Right lobe of liver (tissue), 6 donors: ENCODE data around the gene HMGCL. TPM values are rescaled to one million over a fixed set of nuclear protein-coding genes. Genes with fewer than 3 reads are reported as not detected.

Experiments
- ATAC-seq, 4 donors: fragments of 200-7000 bp; cut with Tn5 transposase; one replicate each; pipeline ENCODE4 v1.9.1; 2020; ENCODE audit warnings: mild to moderate bottlenecking in 4 of 4, moderate library complexity in 4 of 4
- DNase-seq, 3 donors: peaks; one replicate each; pipeline ENCODE4 v3.0.0-alpha.2; 2020
- H3K27ac ChIP-seq, 3 donors: fragments of 200-600 bp; one replicate each; pipeline ENCODE4 v1.8.0; 2022
- H3K27me3 ChIP-seq, 2 donors: fragments of 200-600 bp; one replicate each; pipeline ENCODE4 v1.8.0; 2022
- H3K36me3 ChIP-seq, 4 donors: fragments of 200-600 bp; sonication (generic) in 1 of 4; one replicate each; pipeline versions ENCODE4 v1.5.1 to v1.8.0; 2017 to 2022; ENCODE audit warnings: control low read depth in 1 of 4
- H3K4me1 ChIP-seq, 4 donors: fragments of 200-600 bp; sonication (generic) in 1 of 4; one replicate each; pipeline versions ENCODE4 v1.5.1 to v1.8.0; 2017 to 2022; ENCODE audit warnings: control low read depth in 1 of 4
- H3K4me3 ChIP-seq, 3 donors: fragments of 200-600 bp; one replicate each; pipeline ENCODE4 v1.8.0; 2022
- H3K9me3 ChIP-seq, 4 donors: fragments of 200-600 bp; sonication (generic) in 1 of 4; one replicate each; pipeline versions ENCODE4 v1.5.1 to v1.8.0; 2017 to 2022; ENCODE audit warnings: control low read depth in 1 of 4
- CTCF ChIP-seq, 4 donors: fragments of 200-600 bp in 3 of 4; fragments of 450-650 bp in 1 of 4; IDR thresholded peaks; one replicate each; pipeline versions ENCODE4 v1.5.1 to v1.8.0; 2016 to 2022; ENCODE audit warnings: antibody characterized with exemption in 4 of 4, mild to moderate bottlenecking in 2 of 4
- POLR2A ChIP-seq: fragments of 450-650 bp; IDR thresholded peaks from one replicate; pipeline ENCODE4 v1.6.1; 2017; ENCODE audit warnings: antibody characterized with exemption, mild to moderate bottlenecking
- WGBS: methylation state at CpG from one replicate; pipeline ENCODE4 v1.1.6; 2018; ENCODE audit warnings: low coverage, low lambda C conversion rate; ENCODE audit not compliant: insufficient coverage; ENCODE audit errors: missing lambda C conversion rate; 5-methylcytosine and 5-hydroxymethylcytosine counted together
- intact Hi-C, 2 donors: fragments of 100-400 bp; cut with DNase I; formaldehyde crosslinking; loops; one replicate each; pipeline versions ENCODE4 v1.11.2 to v1.14.1; 2022
- total RNA-seq, 6 experiments: library from RNA; depleted of rRNA in 2 of 6; stranded (reverse); fragments of >200 nt in 2 of 6; fragmentation: NEBNext Ultra II Directional in 3 of 6; extraction: Animal tissue kit (Norgen Biotek cat#: 25700) in 3 of 6; gene quantifications; one replicate each; pipeline versions ENCODE4 v1.1.0 to v1.2.4, GENCODE V29; 2016 to 2023
- donor health status: DM: no; HTN: yes; CAD: no.
- donor health status: DM: no; HTN: no; CAD: no.
- donor health status: DM: no; HTN: no; CAD: no.
- donor health status: DM: no; HTN: yes; CAD: no.
- donor health status: DM: no; HTN: yes; CAD: no.

The HMGCL gene
- total RNA-seq, 6 experiments from 2014 or later, result 143 to 178 (median 160) TPM

- Histone ChIP-seq H3K36me3 (peaks cover 0 to 14% (median 0%) of the 10 kb centered on the region in 4 donors), H3K27ac (peak within 1 kb of the TSS; percentile 3 to 55 (median 48)), H3K4me1 (peaks cover 0 to 7% (median 3%) of the 10 kb centered on the region in 4 donors), H3K9me3 (no peaks in the 10 kb centered on the region), H3K4me3 (peak within 1 kb of the TSS; percentile 89 to 99 (median 91)), H3K27me3 (no peaks in the 10 kb centered on the region)
- peak; percentile 94 to 96 (median 95) for DNase-seq
- intact Hi-C loops, result loop anchor here in 1 of 2 donors (10.0 kb wide), 1 partner anchor 63 kb away; the partner anchor contains the start of gene GALE
- WGBS, result 0% methylated on average over 1 of the region's 71 CpGs
- ATAC-seq, result peak; percentile 97 to 99 (median 98)
- TF ChIP-seq CTCF (IDR thresholded peaks at IDR 0.05) (peak; percentile 91 to 97 (median 96)), POLR2A (peak; percentile 71)
Observed at GRCh38 chr1:23867895-23868556, 42.8 kb upstream of the HMGCL start, which contains the start of gene FUCA1. TSS of gene FUCA1 (minus strand) at chr1:23868290. CDS start at chr1:23868286, 4 bp downstream.

- peak overlapping the region; percentile 89 to 99 (median 91) for H3K4me3 ChIP-seq
- no peaks in the 10 kb centered on the region for H3K27me3 ChIP-seq
- peak overlapping the region in 1 of 3 donors; percentile 48 for H3K27ac ChIP-seq
- peaks cover 0 to 19% (median under 1%) of the 10 kb centered on the region in 4 donors for H3K36me3 ChIP-seq
- intact Hi-C loops, result loop anchor here in 1 of 2 donors (10.0 kb wide), 1 partner anchor 63 kb away; the partner anchor contains the start of gene GALE
- H3K9me3 ChIP-seq, result no peaks in the 10 kb centered on the region
- ATAC-seq (peak in 3 of 4 donors; percentile 13 to 35 (median 27)), DNase-seq (peak in 1 of 3 donors; percentile 42)
- no peak for TF ChIP-seq CTCF (IDR thresholded peaks at IDR 0.05)
- no peak for TF ChIP-seq POLR2A
- H3K4me1 ChIP-seq, result peaks cover 0 to 7% (median 3%) of the 10 kb centered on the region in 4 donors
- no CpG with 5 or more reads among the region's 17 CpGs for WGBS
Observed at GRCh38 chr1:23867542-23867894, 42.3 kb upstream of the HMGCL start.

- Histone ChIP-seq H3K27ac (no peak overlapping the region), H3K9me3 (no peaks in the 10 kb centered on the region), H3K4me3 (no peak overlapping the region), H3K36me3 (peaks cover 0 to 28% (median 5%) of the 10 kb centered on the region in 4 donors), H3K4me1 (peaks cover 0 to 7% (median 3%) of the 10 kb centered on the region in 4 donors), H3K27me3 (no peaks in the 10 kb centered on the region)
- no peak for DNase-seq
- TF ChIP-seq CTCF (IDR thresholded peaks at IDR 0.05) (no peak), POLR2A (no peak)
- 100% methylated on average over 4 of the region's 4 CpGs for WGBS
- intact Hi-C loops, result loop anchor here in 1 of 2 donors (10.0 kb wide), 1 partner anchor 61 kb away; the partner anchor contains the start of gene GALE
- ATAC-seq, result no peak
Observed at GRCh38 chr1:23865543-23865930, 40.3 kb upstream of the HMGCL start.

- Histone ChIP-seq H3K36me3 (peaks cover 0 to 28% (median 5%) of the 10 kb centered on the region in 4 donors), H3K4me3 (no peak overlapping the region), H3K4me1 (peaks cover 0 to 7% (median 3%) of the 10 kb centered on the region in 4 donors), H3K27me3 (no peaks in the 10 kb centered on the region), H3K9me3 (no peaks in the 10 kb centered on the region), H3K27ac (no peak overlapping the region)
- DNase-seq (no peak), ATAC-seq (no peak)
- WGBS, result 96% methylated on average over 5 of the region's 13 CpGs
- intact Hi-C loops, result loop anchor here in 1 of 2 donors (10.0 kb wide), 1 partner anchor 60 kb away; the partner anchor contains the start of gene GALE
- no peak for TF ChIP-seq POLR2A
- TF ChIP-seq CTCF (IDR thresholded peaks at IDR 0.05), result no peak
Observed at GRCh38 chr1:23864801-23865542, 39.7 kb upstream of the HMGCL start.
